Hematopoietic multipotent progenitor cell treated with erythropoietin and hydrocortisone succinate and interleukin-3 and kit ligand, for 4 days (in vitro differentiated cells): ENCODE measurements around the gene XRCC4.

Experiments used
- DNase-seq: peaks from one replicate; pipeline ENCODE4 v3.0.0-alpha.2; 2015

The XRCC4 gene

DNA sequence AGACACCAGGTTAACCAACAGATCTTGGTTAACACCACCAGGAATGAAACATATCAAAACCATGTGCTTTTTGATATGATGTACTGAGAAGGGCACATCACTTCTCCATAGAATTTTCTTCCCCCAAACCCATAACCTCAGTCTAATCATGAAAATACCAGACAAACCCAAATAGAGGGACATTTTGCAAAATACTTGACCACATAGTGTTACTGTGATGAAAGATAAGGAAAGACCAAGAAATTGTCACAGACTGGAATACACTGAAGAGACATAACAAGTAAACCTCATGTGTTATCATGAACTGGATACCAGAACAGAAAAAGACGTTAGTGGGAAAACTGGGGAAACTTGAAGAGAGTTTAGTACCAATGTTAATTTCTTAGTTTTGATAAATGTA lies 319.3 kb downstream of the XRCC4 start:
- DNase-seq = peak; percentile 95

- no peak for DNase-seq
These were observed 320.3 kb downstream of the XRCC4 start for GRCh38 chr5:83397658-83398057.

DNA sequence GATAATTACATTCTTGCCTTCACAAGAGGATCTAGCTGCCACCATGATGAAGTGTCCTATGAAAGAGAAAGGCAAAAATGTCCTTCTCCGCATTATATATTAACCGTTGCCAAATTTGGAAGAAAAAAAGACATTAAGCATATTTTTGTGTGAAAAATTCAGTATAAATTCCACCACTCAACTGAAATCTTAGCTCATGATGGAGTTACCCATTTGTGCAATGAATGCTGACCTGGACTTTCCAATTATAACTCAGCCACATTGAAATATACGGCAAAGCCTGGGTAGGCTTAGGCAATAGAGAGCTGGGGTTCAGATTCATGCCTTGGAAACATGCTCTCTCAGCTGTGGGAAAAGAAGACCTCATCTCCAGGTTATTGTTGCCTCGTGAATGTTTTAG lies 322.9 kb downstream of the XRCC4 start:
- no peak for DNase-seq

GRCh38 chr5:83400701-83401100 lies 323.4 kb downstream of the XRCC4 start:
- DNase-seq = no peak

DNA sequence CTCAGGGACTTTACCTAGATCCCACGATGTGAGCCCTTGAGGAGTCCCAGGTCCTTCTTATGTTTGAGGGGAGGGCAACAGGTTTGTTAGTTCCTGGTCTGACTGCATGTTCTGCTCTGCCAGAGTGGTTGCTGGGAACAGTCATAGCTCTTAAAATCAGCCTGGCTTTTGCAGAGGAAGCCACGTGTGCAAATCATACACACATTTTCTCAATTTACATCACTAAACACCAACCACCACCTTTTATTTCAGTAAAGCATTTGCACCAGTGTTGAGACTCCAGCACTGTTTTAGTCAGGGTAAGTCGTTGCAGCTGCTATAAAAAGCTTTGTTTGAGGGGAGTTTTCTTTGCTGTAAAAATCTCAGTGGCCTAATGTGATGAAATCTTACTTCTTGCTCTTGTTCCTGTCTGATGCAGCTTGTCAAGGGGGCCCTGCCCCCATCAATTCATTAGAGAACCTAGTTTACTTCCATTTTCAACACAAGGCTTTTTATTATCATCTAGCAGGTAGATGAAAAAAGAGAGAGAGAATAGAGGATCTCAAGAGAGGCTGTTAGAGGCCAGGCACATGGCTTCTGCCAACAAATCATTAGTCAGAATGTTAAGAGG lies 323.9 kb downstream of the XRCC4 start:
- peak; percentile 37 for DNase-seq

GRCh38 chr5:83401775-83402174 lies 324.4 kb downstream of the XRCC4 start:
- peak; percentile 29 for DNase-seq
